ENCODE data around the gene GDF10. TPM values are rescaled to one million over a fixed set of nuclear protein-coding genes. Genes with fewer than 3 reads are reported as not detected.

The GDF10 gene
- total and polyA plus RNA-seq, 2 donors (not counting 3 experiments of a cell fraction or from before 2014, with no cell fraction given): not detected

DNA sequence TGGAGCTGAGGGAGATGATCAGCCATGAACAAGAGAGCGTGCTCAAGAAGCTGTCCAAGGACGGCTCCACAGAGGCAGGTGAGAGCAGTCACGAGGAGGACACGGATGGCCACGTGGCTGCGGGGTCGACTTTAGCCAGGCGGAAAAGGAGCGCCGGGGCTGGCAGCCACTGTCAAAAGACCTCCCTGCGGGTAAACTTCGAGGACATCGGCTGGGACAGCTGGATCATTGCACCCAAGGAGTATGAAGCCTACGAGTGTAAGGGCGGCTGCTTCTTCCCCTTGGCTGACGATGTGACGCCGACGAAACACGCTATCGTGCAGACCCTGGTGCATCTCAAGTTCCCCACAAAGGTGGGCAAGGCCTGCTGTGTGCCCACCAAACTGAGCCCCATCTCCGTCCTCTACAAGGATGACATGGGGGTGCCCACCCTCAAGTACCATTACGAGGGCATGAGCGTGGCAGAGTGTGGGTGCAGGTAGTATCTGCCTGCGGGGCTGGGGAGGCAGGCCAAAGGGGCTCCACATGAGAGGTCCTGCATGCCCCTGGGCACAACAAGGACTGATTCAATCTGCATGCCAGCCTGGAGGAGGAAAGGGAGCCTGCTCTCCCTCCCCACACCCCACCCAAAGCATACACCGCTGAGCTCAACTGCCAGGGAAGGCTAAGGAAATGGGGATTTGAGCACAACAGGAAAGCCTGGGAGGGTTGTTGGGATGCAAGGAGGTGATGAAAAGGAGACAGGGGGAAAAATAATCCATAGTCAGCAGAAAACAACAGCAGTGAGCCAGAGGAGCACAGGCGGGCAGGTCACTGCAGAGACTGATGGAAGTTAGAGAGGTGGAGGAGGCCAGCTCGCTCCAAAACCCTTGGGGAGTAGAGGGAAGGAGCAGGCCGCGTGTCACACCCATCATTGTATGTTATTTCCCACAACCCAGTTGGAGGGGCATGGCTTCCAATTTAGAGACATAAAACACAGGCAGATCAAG lies 25.6 kb downstream of the GDF10 start:
- Histone ChIP-seq H3K4me3 (replicated peaks in 1 of 3; ENCODE audit: insufficient read depth in 1 of 3, low read depth in 1 of 3, low read length in 3 of 3) (no peak overlapping the region), H2AFZ (ENCODE audit: low read depth, low read length) (no peak overlapping the region), H3K36me3 (ENCODE audit: control insufficient read depth in 2 of 2, extremely low read depth in 1 of 2, insufficient read depth in 2 of 2, low read length in 2 of 2) (no peaks in the 10 kb centered on the region), H3K4me2 (ENCODE audit: insufficient read depth, low read length) (no peak overlapping the region), H3K4me1 (ENCODE audit: control insufficient read depth, extremely low read depth, insufficient read depth, low read length) (no peaks in the 10 kb centered on the region), H3K27me3 (ENCODE audit: control insufficient read depth in 2 of 2, insufficient read depth in 2 of 2, low read length in 2 of 2) (peaks cover 2 to 3% of the 10 kb centered on the region in 2 experiments), H3K27ac (ENCODE audit: insufficient read depth, low read depth, low read length) (no peak overlapping the region), H4K20me1 (replicated peaks; ENCODE audit: control insufficient read depth, extremely low read depth, insufficient read depth, low read length) (no peaks in the 10 kb centered on the region), H3K9ac (replicated peaks; ENCODE audit: extremely low read depth, insufficient read depth, low read length) (no peak overlapping the region), H3K9me1 (replicated peaks; ENCODE audit: control insufficient read depth, extremely low read depth, insufficient read depth, low read length) (no peaks in the 10 kb centered on the region), H3K9me3 (replicated peaks; ENCODE audit: control insufficient read depth, insufficient read depth, low read length) (no peaks in the 10 kb centered on the region), H3K79me2 (ENCODE audit: control insufficient read depth, insufficient read depth, low read length) (no peaks in the 10 kb centered on the region)
- DNase-seq (ENCODE audit: low read depth, low spot score) (no peak), FAIRE-seq (no peak)
- ChIA-PET POLR2A (no interaction called here), CTCF (no interaction called here)
- no TSS peak for BruUV-seq (replicated peaks)
- intact Hi-C loops (cut with micrococcal nuclease) (no loop called here), dilution Hi-C loops (cut with MboI; ENCODE audit: extremely low pct_ligation_motif_present, low sequenced_read_pairs) (no loop called here)
- TF ChIP-seq GATA2 (IDR thresholded peaks at IDR 0.05; ENCODE audit: insufficient read depth, insufficient read length, low read depth, low read length) (no peak), JUN (IDR thresholded peaks at IDR 0.05; ENCODE audit: borderline replicate concordance, insufficient read depth, insufficient read length, low read depth) (no peak)

DNA sequence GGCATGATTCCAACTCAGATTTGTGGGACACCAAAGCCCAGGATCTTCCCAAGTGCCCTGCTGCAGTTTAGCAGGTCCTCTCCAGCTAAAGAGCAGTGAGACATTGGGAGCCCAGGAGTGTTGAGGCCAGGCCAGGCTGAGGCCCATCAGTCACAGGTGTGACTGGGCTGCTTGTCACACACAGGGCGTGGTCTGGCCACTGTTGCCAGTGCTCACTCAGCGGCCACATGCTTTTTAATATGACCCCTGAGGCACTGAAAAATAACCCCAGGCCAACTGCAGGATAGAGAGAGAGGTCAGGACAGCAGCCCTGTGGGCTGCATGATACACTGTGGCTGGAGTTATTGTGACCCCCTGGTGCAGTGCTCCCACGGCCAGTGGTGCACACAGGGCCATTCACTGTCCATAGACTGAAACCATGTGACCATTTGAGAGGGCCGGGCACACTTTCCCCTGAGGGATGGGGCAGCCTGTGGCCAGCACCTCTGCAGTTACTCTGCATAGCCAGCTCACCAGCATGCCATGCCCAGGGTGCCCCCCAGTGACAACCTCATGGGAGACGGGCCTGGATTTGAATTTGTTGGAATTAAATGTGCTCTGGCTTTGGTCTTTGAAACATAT lies 26.4 kb downstream of the GDF10 start:
- no peak for FAIRE-seq
- H3K9me3 ChIP-seq (replicated peaks; ENCODE audit: control insufficient read depth, insufficient read depth, low read length): no peaks in the 10 kb centered on the region
- no peak overlapping the region for H3K27ac ChIP-seq (ENCODE audit: insufficient read depth, low read depth, low read length)
- POLR2A ChIA-PET: no interaction called here
- no peak overlapping the region for H2AFZ ChIP-seq (ENCODE audit: low read depth, low read length)
- no peak overlapping the region for H3K4me2 ChIP-seq (ENCODE audit: insufficient read depth, low read length)
- intact Hi-C loops (cut with micrococcal nuclease): no loop called here
- H3K9ac ChIP-seq (replicated peaks; ENCODE audit: extremely low read depth, insufficient read depth, low read length): no peak overlapping the region
- no peaks in the 10 kb centered on the region for H3K36me3 ChIP-seq (ENCODE audit: control insufficient read depth in 2 of 2, extremely low read depth in 1 of 2, insufficient read depth in 2 of 2, low read length in 2 of 2)
- dilution Hi-C loops (cut with MboI; ENCODE audit: extremely low pct_ligation_motif_present, low sequenced_read_pairs): no loop called here
- no peaks in the 10 kb centered on the region for H3K4me1 ChIP-seq (ENCODE audit: control insufficient read depth, extremely low read depth, insufficient read depth, low read length)
- no peak for DNase-seq (ENCODE audit: low read depth, low spot score)
- no peak overlapping the region for H3K4me3 ChIP-seq (replicated peaks in 1 of 3; ENCODE audit: insufficient read depth in 1 of 3, low read depth in 1 of 3, low read length in 3 of 3)
- TF ChIP-seq EZH2 (IDR thresholded peaks at IDR 0.05; ENCODE audit: borderline replicate concordance, low read depth, low read length, severe bottlenecking) (no peak), MYC (IDR thresholded peaks at IDR 0.05; ENCODE audit: low read depth, low read length) (no peak), FOS (IDR thresholded peaks at IDR 0.05; ENCODE audit: borderline replicate concordance, insufficient read depth, low read length) (no peak), JUN (IDR thresholded peaks at IDR 0.05; ENCODE audit: borderline replicate concordance, insufficient read depth, insufficient read length, low read depth) (no peak), POLR2A (IDR thresholded peaks at IDR 0.05; ENCODE audit: low read depth, low read length) (no peak), POLR2AphosphoS5 (IDR thresholded peaks at IDR 0.05; ENCODE audit: insufficient read depth, low read depth, low read length) (no peak), GATA2 (IDR thresholded peaks at IDR 0.05; ENCODE audit: insufficient read depth, insufficient read length, low read depth, low read length) (no peak)
- TF ChIP-seq, protein P1, sequence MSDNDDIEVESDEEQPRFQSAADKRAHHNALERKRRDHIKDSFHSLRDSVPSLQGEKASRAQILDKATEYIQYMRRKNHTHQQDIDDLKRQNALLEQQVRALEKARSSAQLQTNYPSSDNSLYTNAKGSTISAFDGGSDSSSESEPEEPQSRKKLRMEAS (IDR thresholded peaks at IDR 0.05; ENCODE audit: insufficient read depth, insufficient read length): no peak
- TF ChIP-seq, protein P2, sequence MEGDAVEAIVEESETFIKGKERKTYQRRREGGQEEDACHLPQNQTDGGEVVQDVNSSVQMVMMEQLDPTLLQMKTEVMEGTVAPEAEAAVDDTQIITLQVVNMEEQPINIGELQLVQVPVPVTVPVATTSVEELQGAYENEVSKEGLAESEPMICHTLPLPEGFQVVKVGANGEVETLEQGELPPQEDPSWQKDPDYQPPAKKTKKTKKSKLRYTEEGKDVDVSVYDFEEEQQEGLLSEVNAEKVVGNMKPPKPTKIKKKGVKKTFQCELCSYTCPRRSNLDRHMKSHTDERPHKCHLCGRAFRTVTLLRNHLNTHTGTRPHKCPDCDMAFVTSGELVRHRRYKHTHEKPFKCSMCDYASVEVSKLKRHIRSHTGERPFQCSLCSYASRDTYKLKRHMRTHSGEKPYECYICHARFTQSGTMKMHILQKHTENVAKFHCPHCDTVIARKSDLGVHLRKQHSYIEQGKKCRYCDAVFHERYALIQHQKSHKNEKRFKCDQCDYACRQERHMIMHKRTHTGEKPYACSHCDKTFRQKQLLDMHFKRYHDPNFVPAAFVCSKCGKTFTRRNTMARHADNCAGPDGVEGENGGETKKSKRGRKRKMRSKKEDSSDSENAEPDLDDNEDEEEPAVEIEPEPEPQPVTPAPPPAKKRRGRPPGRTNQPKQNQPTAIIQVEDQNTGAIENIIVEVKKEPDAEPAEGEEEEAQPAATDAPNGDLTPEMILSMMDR (IDR thresholded peaks at IDR 0.05; ENCODE audit: extremely low read depth in 1 of 2, insufficient read depth in 1 of 2, low read depth in 1 of 2, low read length in 2 of 2): no peak
- no peaks in the 10 kb centered on the region for H3K79me2 ChIP-seq (ENCODE audit: control insufficient read depth, insufficient read depth, low read length)
- H4K20me1 ChIP-seq (replicated peaks; ENCODE audit: control insufficient read depth, extremely low read depth, insufficient read depth, low read length): no peaks in the 10 kb centered on the region
- no TSS peak for BruUV-seq (replicated peaks)
- CTCF ChIA-PET: no interaction called here
- H3K9me1 ChIP-seq (replicated peaks; ENCODE audit: control insufficient read depth, extremely low read depth, insufficient read depth, low read length): no peaks in the 10 kb centered on the region
- H3K27me3 ChIP-seq (ENCODE audit: control insufficient read depth in 2 of 2, insufficient read depth in 2 of 2, low read length in 2 of 2): peaks cover 2 to 3% of the 10 kb centered on the region in 2 experiments
